Testis (tissue), 2 donors: ENCODE data around the gene KCNN4.

ENCODE experiments used
- POLR2A ChIP-seq: fragments of 450-650 bp; IDR thresholded peaks from one replicate; pipeline ENCODE4 v1.6.1; 2017; ENCODE audit warnings: antibody characterized with exemption, mild to moderate bottlenecking, moderate library complexity
- TF ChIP-seq, protein P1 (sequence below), 3 experiments: fragments of 450-650 bp in 2 of 3; fragments of 200-600 bp in 1 of 3; sonication (generic) in 1 of 3; IDR thresholded peaks; one replicate each; pipeline ENCODE4 v1.5.1; 2016 to 2019; ENCODE audit warnings: antibody characterized with exemption in 3 of 3, mild to moderate bottlenecking in 2 of 3, moderate library complexity in 1 of 3

DNA sequence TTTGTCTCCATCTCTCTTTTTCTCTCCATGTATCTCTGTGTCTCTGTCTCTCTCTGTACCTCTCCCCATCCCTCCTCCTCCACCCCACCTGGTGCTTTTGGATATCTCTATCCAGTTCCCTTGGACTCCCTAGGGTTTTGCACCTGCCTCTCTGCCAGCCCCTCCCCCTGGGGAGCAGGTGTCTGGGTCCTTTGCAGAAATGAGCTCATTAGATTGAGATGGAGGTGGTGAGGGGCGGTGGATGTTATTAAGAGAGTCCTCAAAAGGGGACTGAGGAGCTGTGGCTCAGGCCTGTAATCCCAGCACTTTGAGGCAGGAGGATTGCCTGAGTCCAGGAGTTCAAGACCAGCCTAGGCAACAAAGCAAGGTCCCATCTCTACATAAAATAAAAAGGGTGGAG lies 2.1 kb downstream of the KCNN4 start:
- TF ChIP-seq, protein P1, sequence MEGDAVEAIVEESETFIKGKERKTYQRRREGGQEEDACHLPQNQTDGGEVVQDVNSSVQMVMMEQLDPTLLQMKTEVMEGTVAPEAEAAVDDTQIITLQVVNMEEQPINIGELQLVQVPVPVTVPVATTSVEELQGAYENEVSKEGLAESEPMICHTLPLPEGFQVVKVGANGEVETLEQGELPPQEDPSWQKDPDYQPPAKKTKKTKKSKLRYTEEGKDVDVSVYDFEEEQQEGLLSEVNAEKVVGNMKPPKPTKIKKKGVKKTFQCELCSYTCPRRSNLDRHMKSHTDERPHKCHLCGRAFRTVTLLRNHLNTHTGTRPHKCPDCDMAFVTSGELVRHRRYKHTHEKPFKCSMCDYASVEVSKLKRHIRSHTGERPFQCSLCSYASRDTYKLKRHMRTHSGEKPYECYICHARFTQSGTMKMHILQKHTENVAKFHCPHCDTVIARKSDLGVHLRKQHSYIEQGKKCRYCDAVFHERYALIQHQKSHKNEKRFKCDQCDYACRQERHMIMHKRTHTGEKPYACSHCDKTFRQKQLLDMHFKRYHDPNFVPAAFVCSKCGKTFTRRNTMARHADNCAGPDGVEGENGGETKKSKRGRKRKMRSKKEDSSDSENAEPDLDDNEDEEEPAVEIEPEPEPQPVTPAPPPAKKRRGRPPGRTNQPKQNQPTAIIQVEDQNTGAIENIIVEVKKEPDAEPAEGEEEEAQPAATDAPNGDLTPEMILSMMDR (IDR thresholded peaks at IDR 0.05) = no peak
- no peak for TF ChIP-seq POLR2A
